HG02678 (cell line): ENCODE results near the gene MXD3.
A peak's percentile ranks its signal among the peaks of the same experiment; 100 is the strongest.
"Not testable (repeated sequence)": the region's sequence is repeated elsewhere in the genome, so short reads cannot be mapped to it uniquely, and the experiment has no call there.

Experiments used
- ATAC-seq: cut with Tn5 transposase; IDR thresholded peaks from one replicate; pipeline ENCODE4 v1.9.1; 2021; ENCODE audit warnings: mild to moderate bottlenecking, moderate library complexity; ENCODE audit not compliant: unreplicated experiment

MXD3 gene

GRCh38 chr5:177306103-177306640 lies 5.5 kb downstream of the MXD3 start:
- not testable (repeated sequence) for ATAC-seq

- no peak for ATAC-seq
These were observed 7.1 kb downstream of the MXD3 start for GRCh38 chr5:177304392-177305119.

GRCh38 chr5:177303925-177304391 lies 7.7 kb downstream of the MXD3 start:
- peak; percentile 2 for ATAC-seq

- ATAC-seq, result peak; percentile 67
These were observed 8.4 kb downstream of the MXD3 start, which contains the start of the genes PRELID1 and RAB24 for GRCh38 chr5:177303121-177303924. Gene PRELID1, plus strand, starts transcription at chr5:177303799. Its CDS starts 187 bp downstream, at chr5:177303986. Gene RAB24, minus strand, starts transcription at chr5:177303719. Its CDS starts 431 bp downstream, at chr5:177303288.

GRCh38 chr5:177302354-177303110 lies 9.2 kb downstream of the MXD3 start:
- ATAC-seq, result no peak

GRCh38 chr5:177301503-177302165 lies 10.1 kb downstream of the MXD3 start:
- ATAC-seq, result no peak

GRCh38 chr5:177300951-177301350 lies 10.7 kb downstream of the MXD3 start:
- no peak for ATAC-seq

GRCh38 chr5:177300236-177300880 lies 11.3 kb downstream of the MXD3 start:
- ATAC-seq, result peak; percentile 39

GRCh38 chr5:177299697-177300096 lies 12.0 kb downstream of the MXD3 start:
- ATAC-seq, result no peak

GRCh38 chr5:177297922-177298321 lies 13.8 kb downstream of the MXD3 start:
- no peak for ATAC-seq

- no peak for ATAC-seq
These were observed 15.1 kb downstream of the MXD3 start for GRCh38 chr5:177296581-177296980.

- no peak for ATAC-seq
These were observed 15.8 kb downstream of the MXD3 start for GRCh38 chr5:177295924-177296323.

- no peak for ATAC-seq
These were observed 17.1 kb downstream of the MXD3 start for GRCh38 chr5:177294632-177295031.

- no peak for ATAC-seq
These were observed 17.7 kb downstream of the MXD3 start for GRCh38 chr5:177293819-177294581.

GRCh38 chr5:177291735-177292134 lies 20.0 kb downstream of the MXD3 start:
- no peak for ATAC-seq

- ATAC-seq, result no peak
These were observed 20.7 kb downstream of the MXD3 start for GRCh38 chr5:177290816-177291596.

GRCh38 chr5:177288191-177288590 lies 23.5 kb downstream of the MXD3 start:
- ATAC-seq, result no peak

GRCh38 chr5:177276886-177277285 lies 34.8 kb downstream of the MXD3 start:
- ATAC-seq, result no peak
